Right lobe of liver (tissue), 4 donors: Measurements from ENCODE around the gene SLC24A4.

Source experiments
- CTCF ChIP-seq, 4 donors: fragments of 200-600 bp in 3 of 4; fragments of 450-650 bp in 1 of 4; IDR thresholded peaks; one replicate each; pipeline versions ENCODE4 v1.5.1 to v1.8.0; 2016 to 2022; ENCODE audit warnings: antibody characterized with exemption in 4 of 4, mild to moderate bottlenecking in 2 of 4
- POLR2A ChIP-seq: fragments of 450-650 bp; IDR thresholded peaks from one replicate; pipeline ENCODE4 v1.6.1; 2017; ENCODE audit warnings: antibody characterized with exemption, mild to moderate bottlenecking
- donor health status: DM: no; HTN: no; CAD: no.
- donor health status: DM: no; HTN: no; CAD: no.
- donor health status: DM: no; HTN: yes; CAD: no.

- no peak for TF ChIP-seq POLR2A
- no peak for TF ChIP-seq CTCF (IDR thresholded peaks at IDR 0.05)
Observed at GRCh38 chr14:92413379-92413778, 90.4 kb downstream of the SLC24A4 start.
